Measurements from ENCODE around the gene SYT9.

DNA sequence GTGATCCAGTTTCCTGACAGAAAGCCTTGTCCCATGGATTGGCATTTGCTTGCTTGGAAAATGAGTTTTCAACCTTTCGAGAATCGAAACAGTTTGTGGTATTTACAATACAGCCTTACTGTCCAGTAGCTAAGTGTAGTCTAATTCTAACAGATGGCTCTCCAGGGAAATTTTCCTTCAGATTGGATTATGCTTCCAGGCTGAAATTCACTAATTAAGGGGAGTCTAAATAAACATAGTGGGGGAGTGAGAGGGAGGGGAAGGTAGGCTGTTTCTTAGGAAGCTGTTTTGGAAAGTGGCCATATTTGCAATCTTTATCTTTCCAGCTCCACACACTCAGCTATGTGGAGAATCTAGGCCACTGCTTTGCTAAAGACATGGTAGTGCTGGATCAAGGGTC is 81.3 kb downstream of the SYT9 start:
- TF ChIP-seq POLR2A (IDR thresholded peaks at IDR 0.05; ENCODE audit: low read depth, low read length) (no peak), TAF1 (IDR thresholded peaks at IDR 0.05; ENCODE audit: borderline replicate concordance, low read depth, low read length) (no peak), POLR2AphosphoS5 (IDR thresholded peaks at IDR 0.05; ENCODE audit: low read depth, low read length) (no peak)

All from GM12892 (cell line).